Measurements from ENCODE around the gene GRAMD2B.

DNA sequence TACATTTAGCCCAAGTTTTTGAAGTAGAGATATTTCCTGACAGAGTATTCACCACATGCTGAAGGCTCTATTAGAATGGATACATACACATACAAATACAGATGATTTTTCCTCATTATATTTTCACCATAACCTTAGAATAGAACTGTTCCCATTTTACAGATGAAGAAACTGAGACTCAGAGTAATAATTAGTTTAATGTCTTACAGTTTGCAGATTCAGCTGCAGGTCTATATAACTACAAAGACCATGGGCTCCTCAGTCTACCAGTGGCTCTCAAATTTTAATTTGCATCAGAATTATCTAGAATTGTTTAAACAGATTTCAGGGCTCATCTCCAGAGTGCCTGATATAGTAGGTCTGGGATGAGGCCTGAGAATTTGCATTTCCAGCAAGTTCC lies 64.4 kb downstream of the GRAMD2B start:
- no peak for TF ChIP-seq POLR2AphosphoS5 (IDR thresholded peaks at IDR 0.05)
- no peak for TF ChIP-seq CTCF (IDR thresholded peaks at IDR 0.05)
- no peak for TF ChIP-seq POLR2A (IDR thresholded peaks at IDR 0.05)

Data from suprapubic skin (tissue), 4 donors.